M059J (cell line): ENCODE results near the gene GPR50. TPM values are rescaled to one million over a fixed set of nuclear protein-coding genes. Genes with fewer than 3 reads are reported as not detected.

Source experiments
- DNase-seq: peaks from one replicate; pipeline ENCODE4 v3.0.0-alpha.2; 2012; ENCODE audit warnings: low read depth
- total RNA-seq: library from RNA; depleted of rRNA; stranded (reverse); fragments of >200 nt; shearing (Covaris generic); gene quantifications from 2 replicates; pipeline ENCODE4 v1.2.3, GENCODE V29; 2014; rRNA removed

Gene GPR50
- total RNA-seq: not detected in 2 replicates

DNA sequence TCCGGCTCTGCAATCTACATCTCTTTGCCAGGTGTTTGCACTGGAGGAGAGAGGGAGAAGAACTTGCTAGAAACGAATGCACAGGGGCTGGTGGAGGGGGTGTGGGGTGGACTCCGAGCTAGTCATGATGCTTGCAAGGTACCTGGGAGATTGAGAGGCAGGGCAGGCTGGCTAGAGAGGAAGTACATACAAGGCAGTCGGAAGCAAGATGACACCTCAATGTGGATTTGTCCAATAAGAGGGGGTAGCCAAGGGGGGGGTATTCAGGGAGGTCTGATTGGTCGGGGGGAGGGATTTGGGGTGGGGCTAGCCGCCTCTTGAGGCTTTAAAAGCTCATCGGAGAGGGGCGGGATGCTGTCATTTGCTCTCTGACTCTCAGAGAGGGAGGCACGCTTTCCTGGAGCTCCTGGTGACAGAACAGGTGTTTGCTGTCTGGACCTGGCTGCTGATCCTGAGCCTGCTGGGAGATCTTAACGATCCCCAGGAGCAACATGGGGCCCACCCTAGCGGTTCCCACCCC lies at the start of gene GPR50:
Gene GPR50 (plus strand): TSS at position 354 of the 520 bp plus-strand sequence. CDS start 138 bp downstream, at position 492.
- no peak for DNase-seq

DNA sequence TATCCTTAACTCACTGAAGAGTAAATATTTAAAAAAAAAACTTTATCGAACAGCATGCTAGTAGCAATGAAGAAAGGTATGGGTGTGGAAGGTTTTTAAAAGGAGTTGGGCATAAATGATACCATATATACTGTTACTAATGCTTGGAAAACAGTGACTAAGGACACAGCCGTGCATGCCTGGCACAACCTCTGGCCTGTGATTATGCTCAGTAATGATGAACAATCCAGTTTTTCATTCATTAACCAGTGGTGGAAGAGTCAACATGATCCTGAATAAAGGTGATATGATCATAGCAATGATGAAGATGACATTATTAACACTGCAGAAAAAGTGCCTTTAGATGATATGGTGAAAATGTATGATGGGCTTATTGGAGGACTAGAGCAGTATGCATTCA lies 43.9 kb upstream of the GPR50 start:
- no peak for DNase-seq

DNA sequence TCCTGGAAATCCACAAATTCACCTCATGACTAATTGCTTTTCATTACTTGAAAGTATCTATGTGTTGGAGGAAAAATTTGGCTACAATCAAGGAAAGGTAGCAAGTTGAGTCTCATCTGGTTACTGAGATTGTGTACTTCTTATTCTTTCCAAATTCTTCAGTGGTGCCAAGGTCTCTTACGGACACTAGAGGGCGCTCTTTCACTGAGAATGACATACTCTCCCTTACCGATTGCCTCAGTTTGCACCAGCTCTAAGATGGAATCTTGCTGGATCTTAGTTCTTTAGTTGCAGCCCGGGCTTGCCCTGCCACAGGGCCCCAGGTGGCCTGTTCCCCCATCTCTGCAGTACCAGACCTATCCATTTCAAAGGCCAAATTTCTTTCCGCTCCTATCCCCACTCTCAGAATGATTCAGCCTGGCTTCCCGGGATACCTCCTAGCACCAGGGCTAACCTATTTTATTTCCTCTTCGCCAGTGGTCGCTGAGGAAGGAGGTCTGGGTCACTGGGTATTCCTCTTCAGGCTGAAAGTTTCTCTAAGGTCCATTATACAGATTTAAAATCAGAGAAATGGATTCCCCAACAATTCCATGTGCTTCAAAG lies 24.6 kb upstream of the GPR50 start:
- peak; percentile 54 for DNase-seq

DNA sequence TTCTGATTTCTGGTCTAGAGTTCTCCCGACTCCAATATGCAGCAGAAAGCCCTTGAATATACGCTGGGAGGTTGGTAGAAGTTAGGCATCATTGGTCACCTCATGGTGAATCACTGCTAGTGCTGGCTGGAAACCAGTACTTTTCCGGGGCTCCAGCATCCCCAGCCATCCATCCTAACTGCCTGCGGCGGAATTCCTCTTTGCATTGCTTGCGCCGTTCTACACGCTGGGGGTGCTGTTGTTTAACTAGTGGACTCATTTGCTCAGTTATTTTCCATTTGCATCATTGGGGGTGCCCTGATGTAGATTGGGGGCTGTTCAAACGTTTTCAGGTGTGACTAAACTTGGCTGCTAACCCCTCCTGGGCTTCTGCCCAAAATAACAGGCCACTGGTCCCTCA lies 23.3 kb upstream of the GPR50 start:
- DNase-seq: peak; percentile 85

DNA sequence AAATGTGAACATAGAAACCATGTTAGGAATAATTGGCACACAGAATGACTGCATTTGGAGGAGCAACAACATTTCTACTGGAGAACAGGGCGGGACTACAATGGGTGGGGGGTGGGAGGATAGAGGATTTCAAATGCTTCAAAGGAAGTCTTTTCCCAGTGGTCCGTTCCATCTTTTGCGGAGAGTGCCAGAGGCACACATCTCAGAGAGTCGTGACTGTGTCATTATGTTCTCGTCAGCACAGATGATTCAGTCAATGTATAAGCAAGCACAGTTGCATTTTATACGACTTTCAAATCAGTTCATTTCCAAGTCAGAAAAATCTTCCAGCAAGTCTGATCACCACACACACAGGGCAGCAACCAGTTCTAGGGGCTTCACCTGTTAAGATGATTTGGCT lies 22.7 kb upstream of the GPR50 start:
- no peak for DNase-seq

DNA sequence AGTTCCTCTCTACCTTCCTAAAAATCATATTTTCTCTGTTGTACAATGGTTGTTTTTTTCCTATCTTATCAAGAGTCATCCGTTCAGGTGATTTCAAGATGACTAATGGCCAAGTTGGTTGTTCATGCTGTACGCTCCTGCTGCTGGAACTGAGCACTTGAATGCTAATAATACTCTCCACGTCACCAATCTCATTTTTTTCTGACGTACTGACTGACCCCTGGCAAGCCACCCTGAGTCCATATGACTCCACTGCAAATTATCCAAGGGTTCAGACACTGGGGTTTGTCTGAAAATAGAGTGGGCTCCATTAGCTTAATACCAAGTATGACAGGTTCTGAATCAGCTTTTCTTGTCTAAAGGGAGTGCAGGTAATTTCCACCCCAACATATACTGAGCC lies 21.1 kb upstream of the GPR50 start:
- no peak for DNase-seq

DNA sequence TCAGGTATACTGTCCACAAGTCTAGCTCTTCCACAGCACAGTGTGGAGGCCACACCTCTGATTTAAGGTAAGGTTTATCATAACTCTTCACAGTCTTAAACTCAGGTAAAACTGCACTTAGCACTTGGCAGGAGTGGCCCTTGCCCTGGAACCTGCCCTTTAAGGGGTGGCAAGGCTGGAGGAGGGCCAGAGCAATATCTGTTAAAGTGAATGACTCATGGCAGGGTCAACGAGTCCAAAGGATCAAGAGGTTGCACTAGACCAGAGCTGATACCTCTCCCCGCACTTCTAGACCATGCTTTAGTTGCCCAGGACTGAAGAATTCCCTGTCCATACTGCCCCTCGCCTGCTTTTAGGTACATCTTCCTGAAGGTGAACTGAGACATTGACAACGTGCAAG lies 14.7 kb upstream of the GPR50 start:
- DNase-seq: no peak

DNA sequence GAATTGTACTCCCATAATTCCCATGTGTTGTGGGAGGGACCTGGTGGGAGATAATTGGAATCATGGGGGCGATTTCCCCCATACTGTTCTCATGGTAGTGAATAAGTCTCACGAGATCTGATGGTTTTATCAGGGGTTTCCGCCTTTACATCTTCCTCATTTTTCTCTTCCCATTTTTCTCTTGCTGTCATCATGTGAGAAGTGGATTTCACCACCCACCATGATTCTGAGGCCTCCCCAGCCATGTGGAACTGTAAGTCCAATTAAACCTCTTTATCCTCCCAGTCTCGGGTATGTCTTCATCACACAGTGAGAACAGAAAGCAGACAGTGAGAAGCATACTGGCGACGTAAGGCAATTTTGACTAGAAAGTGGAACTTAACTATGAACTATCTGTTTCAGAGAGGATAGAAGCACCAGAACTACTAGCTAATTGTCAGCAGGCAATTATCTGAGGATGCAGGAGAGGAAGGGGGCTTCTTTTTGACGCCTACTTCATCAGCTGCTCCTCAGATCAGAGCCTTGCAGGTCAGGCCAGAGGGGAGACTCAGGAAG lies 8.5 kb upstream of the GPR50 start:
- no peak for DNase-seq

DNA sequence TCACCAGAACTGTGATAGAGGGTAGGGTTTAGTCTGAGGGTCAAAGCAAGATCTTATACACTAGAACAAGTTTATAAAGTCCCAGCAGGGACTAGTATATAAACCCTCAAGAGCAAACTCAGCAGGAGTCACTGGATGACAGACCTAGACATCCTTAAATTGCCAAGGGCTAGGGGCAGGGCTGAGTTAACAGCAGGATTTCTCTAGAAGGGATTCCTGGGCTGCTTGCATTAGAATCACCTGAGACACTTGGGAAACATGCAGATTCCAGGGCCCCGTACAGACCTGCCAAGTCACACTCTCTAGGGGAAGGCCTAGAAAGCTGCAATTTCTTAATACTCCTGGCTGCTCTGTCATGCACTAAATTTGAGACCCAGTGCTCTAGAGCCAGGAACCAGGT lies 6.6 kb upstream of the GPR50 start:
- no peak for DNase-seq

DNA sequence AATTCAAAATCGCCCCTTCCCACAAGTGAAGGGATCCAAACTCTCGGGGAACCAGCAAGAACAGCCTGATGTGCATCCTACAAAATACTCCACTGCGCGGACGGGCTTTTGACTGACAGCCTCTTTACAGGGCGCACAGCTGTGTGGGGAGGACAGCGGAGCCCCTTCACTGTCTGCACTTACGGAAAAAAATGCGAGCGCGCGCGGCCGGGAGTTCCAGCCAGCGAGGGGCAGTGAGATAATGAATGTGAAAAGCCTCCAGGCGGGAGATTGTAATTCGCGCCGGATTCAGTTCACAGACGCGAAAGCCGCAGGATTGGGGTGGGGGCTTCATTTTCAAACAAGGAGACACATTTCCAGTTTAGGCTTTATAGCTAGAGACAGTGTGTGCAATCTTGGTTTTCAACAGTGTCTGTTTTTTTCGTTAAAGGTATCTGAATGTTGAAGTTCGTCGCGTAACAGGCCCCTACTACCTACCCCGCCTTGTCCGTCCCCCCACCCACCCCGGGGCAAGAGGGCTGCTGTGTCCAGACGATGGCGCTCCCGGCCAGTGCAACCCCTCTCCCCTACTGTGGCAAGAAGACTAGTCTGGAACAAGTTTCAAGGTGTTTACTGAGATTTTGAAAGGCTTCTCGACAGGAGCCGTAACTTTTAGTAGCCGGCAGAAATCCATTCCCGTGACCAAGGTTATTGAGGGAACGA lies 1.7 kb upstream of the GPR50 start:
- DNase-seq: no peak

DNA sequence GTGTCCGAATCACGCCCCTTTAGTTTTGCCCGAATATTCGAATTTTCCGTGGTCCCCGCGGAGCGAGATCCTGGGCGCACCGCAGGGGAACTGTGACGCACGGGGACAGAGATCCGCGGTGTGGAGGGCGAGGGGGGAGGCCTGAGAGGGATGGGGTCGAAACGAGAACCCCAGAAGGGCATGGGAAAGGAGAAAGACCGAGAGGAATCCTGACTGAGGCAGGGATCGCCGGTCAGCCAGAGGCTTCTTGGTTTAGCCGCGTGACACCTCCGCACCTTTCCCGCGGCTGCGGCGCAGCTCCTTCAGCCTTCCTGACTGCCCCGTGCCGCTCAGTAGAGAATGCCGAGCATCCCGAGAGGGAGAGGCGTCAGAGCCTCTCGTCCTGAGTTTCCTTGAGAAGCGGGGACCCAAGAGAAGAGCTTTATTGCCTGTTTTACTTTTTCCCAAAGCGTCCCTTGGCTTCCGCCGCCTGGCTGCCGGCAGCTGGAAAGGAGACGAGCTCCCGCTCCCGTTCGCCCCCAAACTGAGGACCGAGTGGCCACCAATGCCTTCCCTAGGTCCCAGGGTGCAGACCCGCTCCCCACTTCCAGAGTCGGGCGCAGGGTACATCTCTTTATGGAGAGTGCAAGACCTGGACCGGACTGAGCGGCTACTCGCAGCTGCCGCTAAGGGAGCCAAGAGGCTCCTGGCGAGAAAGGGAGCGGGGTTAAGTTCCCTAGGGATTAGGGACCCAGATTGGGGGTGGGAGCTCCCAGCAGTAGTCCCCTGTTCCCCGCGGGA lies 911 bp upstream of the GPR50 start:
- DNase-seq: no peak

DNA sequence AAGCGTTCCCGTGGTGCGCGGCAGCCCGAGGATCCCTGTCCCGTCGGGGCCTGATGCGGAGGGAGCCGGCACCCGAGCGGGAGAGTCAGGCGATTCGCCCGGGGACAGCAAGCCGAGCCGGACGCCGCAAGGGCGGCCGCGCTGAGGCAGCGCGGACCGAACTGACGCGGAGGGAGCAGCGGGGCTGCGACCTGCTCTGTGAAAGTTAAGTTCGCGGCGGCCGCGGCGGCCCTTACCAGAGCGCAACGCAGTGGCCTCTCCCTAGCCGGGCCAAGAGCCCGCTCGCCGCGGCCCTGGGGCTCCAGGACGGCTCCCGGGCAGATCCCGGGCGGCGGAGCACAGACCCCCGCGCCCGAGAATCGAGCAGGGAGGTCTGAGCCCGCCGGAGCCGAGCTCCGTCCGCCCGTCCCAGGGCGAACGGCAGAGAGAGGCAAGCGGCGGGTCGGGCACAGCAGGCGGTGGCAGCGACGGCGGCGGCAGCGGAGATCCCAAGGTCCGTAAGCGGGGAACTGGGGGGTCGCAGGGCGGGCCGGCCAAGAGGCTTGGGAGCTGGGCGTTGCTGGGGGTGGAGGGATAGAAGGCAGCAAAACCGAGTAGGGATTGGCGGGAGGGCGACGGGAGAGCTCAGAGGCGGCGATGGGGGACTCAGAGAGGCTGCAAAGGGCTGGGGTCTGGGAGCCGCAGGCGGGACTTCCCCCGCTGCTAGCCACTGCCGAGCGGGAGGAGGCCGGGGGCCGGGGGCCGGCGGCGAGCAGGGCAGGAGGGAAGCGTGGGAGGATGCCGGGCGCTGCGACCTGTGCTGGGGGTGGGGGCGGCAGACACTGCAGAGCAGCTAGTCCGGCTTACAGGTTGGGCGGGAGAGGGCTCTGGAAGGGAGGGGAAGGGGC lies 1.0 kb downstream of the GPR50 start:
- no peak for DNase-seq

DNA sequence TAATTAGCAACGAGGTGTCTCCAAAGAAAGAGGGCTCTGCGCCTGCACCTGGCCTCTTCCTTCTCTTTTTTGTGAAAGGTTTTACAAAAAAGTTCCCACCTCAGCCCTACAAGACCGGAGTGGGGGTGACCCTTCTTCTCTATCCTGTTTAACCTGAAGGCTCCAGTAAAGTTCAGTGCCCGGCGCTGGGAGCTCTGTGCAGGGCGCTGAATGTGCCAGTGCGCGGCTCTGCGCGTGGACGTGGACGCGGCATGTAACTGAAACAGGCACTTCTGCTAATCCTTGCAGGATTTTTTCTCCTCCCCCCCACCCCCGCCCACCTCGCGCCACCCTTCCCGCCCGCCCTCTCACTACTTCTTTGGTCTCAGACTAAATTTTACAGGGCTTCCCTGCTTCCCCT lies 2.4 kb downstream of the GPR50 start:
- DNase-seq: no peak

DNA sequence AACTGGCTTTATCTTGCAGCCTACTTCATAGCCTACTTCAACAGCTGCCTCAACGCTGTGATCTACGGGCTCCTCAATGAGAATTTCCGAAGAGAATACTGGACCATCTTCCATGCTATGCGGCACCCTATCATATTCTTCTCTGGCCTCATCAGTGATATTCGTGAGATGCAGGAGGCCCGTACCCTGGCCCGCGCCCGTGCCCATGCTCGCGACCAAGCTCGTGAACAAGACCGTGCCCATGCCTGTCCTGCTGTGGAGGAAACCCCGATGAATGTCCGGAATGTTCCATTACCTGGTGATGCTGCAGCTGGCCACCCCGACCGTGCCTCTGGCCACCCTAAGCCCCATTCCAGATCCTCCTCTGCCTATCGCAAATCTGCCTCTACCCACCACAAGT lies 4.0 kb downstream of the GPR50 start:
- DNase-seq: no peak

DNA sequence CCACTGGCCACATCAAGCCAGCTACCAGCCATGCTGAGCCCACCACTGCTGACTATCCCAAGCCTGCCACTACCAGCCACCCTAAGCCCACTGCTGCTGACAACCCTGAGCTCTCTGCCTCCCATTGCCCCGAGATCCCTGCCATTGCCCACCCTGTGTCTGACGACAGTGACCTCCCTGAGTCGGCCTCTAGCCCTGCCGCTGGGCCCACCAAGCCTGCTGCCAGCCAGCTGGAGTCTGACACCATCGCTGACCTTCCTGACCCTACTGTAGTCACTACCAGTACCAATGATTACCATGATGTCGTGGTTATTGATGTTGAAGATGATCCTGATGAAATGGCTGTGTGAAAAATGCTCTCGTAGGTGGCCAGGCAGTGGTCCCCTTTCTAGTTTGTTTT lies 4.7 kb downstream of the GPR50 start:
- no peak for DNase-seq

DNA sequence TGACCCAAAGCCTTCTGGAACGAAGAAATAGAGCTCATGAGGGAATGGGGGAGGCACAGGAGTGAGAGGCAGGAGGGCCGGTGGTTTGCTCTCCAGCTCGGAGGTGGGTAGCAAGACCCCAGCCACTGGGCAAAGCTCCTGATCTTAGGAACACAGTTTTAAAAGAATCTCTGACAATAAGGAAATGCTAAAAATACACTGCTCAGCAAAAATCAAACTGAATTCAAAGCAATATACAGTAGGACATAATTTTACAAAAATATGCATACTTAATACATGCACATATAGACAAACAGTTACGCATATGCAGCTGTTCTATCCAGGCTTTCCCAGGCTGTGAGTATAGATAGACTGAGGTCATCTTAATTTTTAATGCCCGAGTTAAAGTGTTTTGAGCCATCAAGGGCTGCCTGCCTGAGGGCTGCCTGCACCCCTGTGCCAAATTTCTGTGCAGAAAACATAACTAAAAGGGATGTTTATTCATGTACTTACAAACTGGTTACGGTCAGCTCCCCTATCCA lies 6.9 kb downstream of the GPR50 start:
- DNase-seq: no peak

DNA sequence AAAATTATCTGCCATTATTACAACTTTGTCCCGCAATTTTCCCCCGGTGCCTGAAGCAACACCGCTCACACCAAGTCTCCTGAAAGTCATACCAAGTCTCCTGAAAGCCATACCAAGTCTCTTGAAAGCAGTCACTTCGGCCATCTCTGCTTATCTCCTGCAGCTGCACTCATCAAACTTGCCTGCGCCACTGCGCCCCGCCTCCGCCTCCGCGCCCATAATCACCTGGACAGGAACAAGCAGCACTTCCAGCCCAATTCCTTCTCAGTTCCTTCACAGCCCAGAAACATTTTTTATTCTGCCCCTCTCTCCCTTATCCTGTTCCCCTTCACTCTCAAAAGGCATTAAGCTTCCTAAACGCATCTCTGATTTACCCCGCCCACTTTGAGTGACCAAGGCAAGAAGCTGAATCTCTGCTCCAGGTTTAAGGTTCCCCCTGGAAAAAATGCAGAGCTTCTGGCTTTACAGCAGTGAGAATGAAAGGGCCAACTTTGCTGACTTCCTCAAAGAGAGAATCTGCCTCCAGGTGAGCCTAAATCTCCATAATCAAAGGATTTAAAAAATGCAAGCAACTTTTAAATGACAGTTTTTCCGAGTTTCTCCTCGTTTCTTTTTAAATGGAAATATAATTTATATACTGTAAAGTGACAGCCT lies 7.7 kb downstream of the GPR50 start:
- no peak for DNase-seq

DNA sequence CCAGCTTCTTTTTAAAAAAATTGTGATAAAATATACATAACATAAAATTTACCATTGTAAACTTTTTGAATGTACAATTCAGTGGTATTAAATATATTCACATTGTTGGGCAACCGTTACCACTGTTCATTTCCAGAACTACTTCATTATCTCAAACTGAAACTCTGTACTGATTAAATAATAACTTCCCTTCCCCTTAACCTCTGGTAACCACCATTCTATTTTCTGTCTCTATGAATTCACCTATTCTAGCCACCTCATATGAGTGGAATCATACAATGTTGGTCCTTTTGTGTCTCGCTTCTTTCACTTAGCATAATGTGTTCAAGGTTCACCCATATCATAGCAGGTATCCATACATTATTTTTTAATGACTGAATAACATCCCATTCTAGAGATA lies 8.3 kb downstream of the GPR50 start:
- no peak for DNase-seq

DNA sequence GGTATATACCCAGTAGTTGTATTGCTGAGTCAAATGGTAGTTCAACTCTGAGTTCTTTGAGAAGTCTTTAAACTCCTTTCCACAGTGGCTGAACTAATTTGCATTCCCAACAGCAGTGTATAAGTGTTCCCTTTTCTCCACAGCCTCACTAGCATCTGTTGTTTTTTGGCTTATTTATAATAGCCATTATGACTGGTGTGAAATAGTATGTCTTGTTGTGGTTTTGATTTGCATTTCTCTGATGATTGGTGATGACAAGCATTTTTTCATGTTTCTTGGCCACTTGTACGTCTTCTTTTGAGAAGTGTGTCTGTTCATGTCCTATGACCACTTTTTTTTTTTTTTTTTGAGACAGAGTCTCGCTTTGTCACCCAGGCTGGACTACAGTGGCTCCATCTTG lies 30.5 kb downstream of the GPR50 start:
- DNase-seq: no peak

DNA sequence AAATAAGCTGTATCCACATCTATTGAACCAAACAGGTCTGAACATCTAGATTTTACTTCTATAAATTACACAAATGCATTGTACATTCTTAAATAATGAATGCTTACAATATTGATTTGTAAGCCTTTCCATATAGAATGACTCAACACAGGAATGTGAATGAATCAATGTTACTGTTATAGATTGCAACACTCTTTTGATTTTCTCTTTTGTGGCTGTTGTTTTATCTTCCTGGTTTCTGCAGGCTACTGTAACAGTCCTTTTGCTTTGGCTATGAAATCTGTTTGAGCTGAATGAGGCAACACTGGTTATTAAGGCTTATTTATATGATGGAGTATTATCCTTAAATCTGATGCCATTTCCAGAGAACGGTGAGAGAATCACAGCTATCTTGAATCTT lies 49.5 kb downstream of the GPR50 start:
- no peak for DNase-seq

DNA sequence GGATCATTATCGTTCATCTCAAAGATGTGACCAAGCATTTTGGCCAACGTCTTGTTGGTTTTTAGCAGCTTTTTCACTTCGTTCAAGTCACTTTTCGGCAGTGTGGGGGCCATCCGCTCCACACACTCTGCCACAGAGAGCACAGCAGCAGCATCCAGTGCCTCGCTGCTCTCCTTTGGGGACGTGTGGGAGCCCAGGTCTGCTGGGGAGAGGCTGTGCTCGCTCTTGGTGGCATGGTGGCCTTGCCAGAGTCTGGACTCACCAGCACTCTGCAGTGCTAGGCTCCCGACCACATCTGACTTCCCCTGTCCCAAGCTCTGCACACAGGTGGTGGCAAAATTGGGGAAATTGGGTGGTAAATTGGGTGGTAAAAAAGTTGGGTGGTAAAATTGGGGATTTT lies 50.6 kb downstream of the GPR50 start:
- no peak for DNase-seq
